ENCODE data around the gene TMCC2.
A peak's percentile ranks its signal among the peaks of the same experiment; 100 is the strongest.
"Not testable (repeated sequence)": the region's sequence is repeated elsewhere in the genome, so short reads cannot be mapped to it uniquely, and the experiment has no call there.

The TMCC2 gene, protein sequence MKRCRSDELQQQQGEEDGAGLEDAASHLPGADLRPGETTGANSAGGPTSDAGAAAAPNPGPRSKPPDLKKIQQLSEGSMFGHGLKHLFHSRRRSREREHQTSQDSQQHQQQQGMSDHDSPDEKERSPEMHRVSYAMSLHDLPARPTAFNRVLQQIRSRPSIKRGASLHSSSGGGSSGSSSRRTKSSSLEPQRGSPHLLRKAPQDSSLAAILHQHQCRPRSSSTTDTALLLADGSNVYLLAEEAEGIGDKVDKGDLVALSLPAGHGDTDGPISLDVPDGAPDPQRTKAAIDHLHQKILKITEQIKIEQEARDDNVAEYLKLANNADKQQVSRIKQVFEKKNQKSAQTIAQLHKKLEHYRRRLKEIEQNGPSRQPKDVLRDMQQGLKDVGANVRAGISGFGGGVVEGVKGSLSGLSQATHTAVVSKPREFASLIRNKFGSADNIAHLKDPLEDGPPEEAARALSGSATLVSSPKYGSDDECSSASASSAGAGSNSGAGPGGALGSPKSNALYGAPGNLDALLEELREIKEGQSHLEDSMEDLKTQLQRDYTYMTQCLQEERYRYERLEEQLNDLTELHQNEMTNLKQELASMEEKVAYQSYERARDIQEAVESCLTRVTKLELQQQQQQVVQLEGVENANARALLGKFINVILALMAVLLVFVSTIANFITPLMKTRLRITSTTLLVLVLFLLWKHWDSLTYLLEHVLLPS

DNA sequence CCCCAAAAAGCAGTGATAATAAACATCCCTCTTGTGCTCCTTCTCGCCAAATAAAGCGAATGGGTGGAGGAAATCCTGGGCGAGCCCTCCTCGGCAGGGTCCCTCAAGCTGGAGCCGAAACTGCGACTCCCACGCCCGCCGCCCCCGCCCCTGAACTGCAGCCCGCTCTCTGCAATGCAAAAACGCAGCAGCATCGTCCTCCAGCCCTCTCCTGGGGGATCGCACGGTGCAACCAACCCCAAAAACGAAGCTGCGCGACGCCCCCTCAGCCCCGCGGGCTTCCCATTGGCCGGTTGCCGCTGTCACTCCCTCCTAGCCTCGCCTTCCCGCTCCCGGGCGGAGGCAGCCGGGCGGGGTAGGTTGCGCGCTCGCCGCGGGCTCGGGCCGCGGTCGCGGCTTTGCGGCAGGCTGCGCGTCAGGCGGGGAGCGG lies at the start of gene TMCC2:
Gene TMCC2 (plus strand): TSS at position 363 of the 430 bp plus-strand sequence. CDS start 619 bp downstream, outside the sequence.
- DNase-seq (ENCODE audit: low spot score): peak; percentile 93

DNA sequence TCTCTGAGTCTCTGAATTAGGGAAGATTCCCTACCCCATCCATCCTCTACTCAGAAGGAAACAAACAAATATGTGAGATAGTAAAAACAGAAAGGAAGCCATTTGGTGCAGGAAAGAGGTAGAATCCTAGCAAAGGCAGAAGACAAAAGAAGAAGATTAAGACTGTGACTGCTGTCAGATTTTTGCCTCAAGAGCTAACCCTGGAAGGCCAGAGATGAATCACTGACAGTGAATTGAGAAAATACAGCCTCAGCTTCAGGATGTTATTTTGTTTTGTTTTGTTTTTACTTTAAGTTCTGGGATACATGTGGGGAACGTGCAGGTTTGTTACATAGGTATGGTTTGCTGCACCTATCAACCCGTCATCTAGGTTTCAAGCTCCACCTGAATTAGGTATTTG lies 47.9 kb upstream of the TMCC2 start:
- DNase-seq (ENCODE audit: low spot score): no peak

DNA sequence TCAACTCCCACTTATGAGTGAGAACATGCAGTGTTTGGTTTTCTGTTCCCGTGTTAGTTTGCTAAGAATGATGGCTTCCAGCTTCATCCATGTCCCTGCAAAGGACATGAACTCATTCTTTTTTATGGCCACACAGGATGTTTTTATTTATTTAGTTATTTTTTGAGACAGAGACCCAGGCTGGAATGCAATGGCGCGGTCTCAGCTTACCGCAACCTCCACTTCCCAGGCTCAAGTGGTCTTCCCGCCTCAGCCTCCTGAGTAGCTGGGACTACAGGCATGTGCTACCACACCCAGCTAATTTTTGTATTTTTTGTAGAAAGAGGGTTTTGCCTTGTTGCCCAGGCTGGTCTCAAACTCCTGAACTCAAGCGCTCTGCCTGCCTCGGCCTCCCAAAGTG lies 47.4 kb upstream of the TMCC2 start:
- DNase-seq (ENCODE audit: low spot score): not testable (repeated sequence)

DNA sequence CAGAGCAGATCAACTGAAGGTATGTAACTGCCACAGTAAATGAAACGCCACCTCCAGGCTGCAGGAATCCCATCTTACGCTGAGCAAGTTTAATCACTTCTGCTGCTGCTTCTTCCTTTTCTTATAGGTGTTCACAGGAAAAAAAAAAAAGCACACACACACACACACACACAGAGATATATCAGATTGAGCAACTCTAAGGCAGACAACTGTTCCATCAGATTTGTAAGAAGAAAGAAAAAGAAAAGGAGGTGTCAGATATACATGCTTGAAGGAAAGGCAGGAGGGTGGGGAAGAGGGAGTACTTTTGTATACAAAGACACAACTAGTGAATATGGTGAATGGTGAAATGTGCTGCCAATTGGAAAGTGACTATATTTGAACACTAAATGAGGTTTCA lies 44.8 kb upstream of the TMCC2 start:
- no peak for DNase-seq (ENCODE audit: low spot score)

DNA sequence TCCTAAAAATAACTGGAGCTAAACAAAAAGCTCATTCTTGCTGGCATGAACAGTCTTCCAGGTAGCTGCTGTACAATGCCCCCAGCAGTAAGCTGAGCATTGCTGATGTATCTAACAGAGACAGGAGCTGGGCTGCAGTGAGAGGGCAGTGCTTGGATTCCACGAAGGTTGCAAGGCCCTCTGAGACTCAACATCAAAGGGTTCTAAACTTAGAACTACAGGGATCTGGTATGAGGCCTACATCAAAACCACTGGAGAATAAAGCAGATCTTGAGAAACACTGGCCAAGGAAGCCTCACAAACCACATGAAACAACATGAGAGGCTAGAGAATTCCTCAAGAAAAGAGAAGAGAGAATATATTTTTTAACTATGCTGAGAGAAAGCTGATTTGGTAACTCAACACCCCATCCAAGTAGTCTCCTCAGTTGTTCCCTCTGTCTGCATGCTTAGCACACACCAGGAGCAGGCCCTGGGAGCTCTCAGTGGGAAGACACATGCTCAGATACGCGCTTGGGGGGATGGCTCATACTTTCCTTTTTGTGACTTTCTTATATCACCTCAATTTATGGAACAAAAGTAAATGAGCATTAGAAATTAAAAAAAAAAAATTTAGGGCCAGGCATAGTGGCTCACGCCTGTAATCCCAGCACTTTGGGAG lies 43.9 kb upstream of the TMCC2 start:
- DNase-seq (ENCODE audit: low spot score): no peak

DNA sequence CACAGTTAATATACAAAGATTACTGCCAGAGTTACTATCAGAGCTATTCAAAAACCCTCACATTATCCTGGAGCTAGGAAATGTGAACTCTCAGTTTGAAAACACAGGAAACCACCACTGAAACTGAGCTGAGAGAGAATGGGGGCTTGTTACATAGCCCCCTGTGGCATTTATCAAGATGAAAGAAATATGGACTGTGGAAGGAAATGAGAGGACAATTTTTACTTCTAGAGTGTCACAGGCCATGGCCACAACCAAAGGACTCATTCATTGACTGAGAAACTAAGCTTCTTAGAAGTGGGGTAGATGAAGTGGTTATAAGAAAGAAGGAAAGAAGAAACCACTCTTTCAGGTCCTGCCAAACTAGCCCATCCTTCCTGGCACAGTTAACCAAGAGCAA lies 41.6 kb upstream of the TMCC2 start:
- DNase-seq (ENCODE audit: low spot score): no peak

DNA sequence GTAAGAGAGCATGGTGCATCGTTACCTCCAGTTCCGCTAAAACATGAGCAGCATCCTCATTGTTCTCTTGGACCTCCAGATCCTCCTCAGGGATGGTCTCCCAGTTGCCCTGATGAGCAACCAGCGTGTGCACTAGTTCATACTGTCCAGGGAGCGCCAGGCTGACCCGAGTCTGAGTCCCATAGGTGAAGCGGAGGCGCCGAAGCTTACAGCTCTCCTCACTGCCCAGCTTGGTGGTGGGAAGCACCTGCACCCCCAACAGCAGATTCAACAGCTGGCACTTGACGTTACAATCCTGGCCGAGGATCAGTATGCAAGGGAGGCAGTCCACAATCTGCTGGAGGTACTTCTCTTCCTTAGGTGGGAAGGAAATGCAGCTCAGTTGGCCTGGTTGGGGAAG lies 40.3 kb upstream of the TMCC2 start:
- no peak for DNase-seq (ENCODE audit: low spot score)

DNA sequence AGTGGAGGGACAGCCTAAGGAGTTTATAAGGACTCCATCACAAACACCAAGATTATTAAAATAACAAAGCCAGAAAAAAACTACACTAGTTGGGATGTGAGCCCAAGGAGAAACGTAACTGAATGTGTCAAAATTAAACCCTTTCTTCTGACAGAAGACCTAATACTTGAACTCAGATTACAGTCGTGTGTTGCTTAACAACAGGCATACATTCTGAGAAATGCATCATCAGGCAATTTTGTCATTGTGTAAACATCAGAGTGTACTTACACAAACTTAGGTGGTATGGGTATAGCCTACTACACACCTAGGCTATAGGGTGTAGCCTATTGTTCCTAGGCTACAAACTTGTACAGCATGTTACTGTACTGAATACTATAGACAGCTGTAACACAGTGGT lies 39.6 kb upstream of the TMCC2 start:
- no peak for DNase-seq (ENCODE audit: low spot score)

DNA sequence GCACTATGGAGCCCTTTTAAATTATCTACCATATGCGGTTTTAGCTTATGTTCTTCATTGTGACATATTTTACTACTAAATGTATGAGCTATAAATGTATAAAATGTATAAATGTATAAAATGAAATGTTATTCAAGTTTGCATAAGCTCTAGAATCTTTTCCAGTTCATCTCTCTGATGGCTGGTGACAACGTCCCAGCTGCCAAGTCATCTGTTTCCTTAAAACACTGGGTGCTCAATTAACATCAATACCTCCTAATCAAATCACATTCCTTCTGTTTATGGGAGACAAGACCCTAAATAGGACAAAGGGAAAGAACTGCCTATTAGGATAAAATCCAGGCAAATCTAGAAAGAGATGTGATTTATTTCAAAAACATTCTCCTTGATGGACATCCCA lies 39.1 kb upstream of the TMCC2 start:
- no peak for DNase-seq (ENCODE audit: low spot score)

DNA sequence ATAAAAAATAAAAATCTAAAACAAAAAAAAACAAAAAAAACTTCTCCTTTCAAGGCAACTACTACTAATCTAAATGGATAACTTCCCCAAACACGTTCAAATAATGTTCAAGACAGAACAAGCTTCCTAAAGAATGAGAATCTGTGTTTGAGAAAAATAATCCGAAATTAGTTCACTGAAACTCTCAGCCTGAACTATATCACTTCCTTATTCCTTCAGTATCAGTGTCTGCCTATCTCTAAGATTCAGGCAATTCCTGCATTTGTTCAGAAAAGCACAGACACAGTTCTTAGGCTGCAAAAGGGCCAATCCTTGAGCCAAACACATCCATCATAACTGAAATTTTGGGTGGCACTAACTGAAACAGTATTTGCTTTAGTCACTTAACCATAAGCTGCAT lies 38.6 kb upstream of the TMCC2 start:
- DNase-seq (ENCODE audit: low spot score): no peak

DNA sequence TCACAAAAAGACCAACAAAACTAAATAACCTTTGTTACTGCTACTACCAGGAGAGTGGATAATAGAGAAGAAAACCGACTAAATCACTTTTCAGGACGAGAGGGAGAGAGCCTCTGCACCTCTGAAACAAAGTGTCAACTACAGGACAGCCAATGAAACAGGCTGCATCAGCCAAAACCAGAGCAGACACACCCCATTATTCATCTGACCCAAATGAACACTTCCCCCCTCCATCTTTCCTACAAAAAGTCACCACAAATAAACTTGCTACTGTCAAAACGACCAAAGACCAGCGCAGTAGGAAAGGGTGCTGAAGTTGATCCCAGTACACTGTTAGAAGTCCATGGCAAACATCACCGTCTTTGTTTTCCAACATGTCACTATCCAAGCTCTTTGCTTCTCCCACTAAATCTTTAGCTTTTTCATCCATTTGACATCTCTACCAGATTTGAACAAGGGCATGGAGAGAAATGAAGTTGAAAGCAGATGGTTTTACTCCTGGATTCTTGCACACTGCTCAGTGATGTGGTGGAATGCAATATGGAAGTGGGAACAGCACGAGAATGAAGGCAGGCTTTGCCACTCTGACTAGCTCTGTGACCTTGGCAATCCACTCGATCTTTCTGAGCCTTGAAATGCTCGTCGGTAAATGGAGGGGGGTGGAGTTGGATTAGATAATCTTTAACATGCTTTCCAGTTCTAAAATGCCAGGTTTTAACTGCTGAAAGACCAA lies 36.7 kb upstream of the TMCC2 start:
- no peak for DNase-seq (ENCODE audit: low spot score)

DNA sequence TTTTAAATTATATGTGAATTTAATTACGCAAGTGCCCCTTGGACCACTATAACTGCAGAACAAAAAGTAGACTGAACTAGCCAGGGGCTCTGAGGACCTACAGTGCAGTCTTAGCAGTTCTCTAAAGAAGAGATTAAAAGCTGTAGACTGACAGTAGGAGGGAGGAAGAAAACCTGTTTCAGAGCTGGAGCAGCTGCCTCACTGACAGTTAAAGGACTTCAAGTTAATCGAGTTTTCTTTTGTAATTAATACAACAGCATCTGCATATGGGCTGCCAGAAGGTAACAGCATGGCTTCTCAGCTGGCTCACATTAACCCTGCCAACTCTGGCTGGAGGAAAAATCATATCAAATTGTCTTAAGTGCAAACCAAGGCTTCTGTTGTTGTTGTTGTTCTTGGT lies 36.1 kb upstream of the TMCC2 start:
- DNase-seq (ENCODE audit: low spot score): no peak

DNA sequence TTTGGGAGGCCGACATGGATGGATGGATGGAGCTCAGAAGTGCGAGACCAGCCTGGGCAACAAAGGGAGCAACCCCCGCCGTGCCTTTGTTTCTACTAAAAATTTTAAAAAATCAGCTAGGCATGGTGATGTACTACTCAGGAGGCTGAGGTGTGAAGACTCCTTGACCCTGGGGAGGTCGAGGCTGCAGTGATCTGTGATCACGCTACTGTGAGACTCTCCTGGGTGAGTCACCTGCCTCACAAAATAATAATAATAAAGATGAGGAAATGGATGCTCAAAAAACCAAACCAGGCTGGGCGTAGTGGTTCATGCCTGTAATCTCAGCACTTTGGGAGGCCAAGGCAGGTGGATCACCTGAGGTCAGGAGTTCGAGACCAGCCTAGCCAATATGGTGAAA lies 35.5 kb upstream of the TMCC2 start:
- no peak for DNase-seq (ENCODE audit: low spot score)

DNA sequence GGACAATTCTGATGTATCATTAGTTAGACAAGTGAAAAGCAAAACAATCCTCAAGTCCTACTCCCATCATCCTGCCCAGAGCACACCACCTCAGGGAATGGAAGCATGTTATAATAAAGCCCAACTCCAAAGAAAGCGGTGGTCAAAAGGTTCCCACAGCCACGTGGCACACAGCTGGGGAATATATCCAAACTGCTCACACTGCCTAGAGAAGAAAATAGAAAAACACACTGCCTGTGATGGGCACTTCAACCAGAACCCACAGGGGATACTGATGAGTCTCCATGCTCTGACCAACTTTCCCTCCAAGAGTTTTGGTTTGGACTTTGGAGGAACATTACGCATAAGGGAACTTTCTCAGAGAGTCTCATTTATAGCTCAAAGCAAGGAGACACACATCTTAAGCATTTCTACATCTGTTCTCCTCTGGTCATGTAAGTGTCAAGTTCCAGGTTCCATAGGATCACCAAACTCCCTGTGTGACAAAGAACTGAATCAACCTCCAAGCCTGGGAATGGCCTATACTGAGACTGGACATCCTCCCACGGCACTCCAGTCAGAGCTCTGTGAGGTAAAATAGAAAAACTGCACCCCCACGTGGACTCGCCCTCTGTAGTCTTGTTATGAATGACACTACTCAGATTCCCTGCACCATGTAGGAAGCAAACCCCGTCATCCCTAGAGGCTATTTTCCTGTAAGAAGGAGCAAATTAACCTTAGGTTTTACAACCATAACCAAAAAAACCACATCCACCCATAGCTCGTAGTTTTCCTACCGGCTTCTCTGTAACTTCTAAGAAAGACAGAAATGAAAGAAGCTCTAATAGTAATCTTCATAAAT lies 28.4 kb upstream of the TMCC2 start:
- DNase-seq (ENCODE audit: low spot score): no peak

DNA sequence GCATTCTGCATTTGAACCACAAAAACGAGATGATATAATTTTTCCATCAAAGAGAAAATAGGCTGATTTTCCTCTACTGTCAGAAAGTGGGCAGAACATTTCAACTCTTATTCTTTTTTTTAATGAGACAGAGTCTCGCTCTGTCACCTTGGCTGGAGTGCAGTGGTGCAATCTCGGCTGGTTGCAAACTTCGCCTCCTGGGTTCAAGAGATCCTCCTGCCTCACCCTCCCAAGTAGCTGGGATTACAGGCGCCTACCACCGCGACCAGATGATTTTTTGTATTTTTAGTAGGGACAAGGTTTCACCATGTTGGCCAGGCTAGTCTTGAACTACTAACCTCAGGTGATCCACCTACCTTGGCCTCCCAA lies 27.8 kb upstream of the TMCC2 start:
- no peak for DNase-seq (ENCODE audit: low spot score)

DNA sequence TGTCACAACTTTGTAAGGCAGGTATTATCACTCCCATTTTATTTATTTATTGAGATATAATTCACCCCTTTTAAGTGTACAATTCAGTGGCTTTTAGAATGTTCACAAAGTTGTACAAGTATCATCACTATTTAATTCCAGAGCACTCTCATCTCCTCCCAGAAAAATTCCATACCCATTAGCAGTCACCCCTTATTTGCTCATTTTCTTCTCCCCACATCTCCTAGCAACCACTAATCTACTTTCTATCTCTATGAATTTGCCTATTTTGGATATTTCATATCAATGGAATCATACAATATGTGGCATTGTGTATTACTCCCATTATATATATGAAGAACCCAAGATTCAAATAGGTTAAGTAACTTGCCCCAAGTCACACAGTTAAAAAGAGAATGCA lies 23.2 kb upstream of the TMCC2 start:
- no peak for DNase-seq (ENCODE audit: low spot score)

DNA sequence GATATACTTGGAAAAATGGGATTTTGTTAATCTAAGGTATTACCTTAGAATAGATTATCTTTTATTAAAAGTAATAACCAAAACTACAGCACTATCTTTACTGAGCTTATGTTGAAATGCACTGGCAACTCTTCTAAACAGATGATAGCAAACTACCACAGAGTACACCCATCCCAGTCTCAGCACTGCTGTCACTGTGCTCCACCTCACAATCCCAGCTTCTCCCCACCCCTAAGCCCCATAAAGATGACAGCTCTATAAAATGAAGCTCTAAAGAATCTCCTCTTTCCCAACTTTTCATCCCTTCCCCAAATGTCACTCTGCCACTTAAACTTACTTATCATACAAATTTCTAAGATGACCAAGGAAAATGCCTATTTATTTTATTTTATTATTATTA lies 22.7 kb upstream of the TMCC2 start:
- DNase-seq (ENCODE audit: low spot score): no peak

DNA sequence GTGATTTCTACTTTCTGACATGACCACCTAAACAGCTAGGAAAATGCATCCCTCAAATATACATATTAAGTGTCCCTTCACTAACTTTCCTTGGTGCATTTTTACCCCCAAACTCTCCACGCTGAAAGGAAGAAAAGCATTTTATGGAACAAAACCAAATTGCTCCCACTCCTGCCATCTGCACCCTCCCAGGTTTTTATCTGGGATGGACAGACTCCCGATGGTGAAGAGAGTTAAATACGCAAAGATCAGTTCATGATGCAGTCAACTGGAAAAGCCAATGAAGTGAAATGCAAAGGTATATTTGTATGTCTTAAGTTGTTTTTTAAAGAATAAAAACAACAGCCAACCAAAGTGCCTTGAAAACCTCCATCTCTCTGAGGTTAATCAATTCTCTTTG lies 18.9 kb upstream of the TMCC2 start:
- no peak for DNase-seq (ENCODE audit: low spot score)

DNA sequence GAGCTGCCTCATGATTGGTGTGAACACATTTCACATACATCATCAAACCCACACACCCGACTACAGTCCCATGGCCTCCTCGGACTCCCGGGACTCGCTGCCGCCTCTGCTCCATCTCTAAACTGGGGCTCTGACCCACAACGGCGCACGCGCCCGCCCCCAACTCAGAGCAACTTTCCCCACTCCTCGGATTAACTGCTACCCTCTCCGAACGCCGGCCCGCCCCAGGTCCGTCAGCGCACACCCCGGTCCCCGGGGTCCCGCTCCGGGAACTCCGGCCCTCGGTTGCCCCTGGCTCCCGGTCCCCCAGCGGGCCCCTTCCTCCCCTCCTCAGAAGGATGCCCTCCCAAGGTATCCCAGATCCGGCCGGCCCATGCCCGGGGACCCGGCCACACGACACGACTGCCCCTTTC lies 17.0 kb upstream of the TMCC2 start:
- peak; percentile 40 for DNase-seq (ENCODE audit: low spot score)

DNA sequence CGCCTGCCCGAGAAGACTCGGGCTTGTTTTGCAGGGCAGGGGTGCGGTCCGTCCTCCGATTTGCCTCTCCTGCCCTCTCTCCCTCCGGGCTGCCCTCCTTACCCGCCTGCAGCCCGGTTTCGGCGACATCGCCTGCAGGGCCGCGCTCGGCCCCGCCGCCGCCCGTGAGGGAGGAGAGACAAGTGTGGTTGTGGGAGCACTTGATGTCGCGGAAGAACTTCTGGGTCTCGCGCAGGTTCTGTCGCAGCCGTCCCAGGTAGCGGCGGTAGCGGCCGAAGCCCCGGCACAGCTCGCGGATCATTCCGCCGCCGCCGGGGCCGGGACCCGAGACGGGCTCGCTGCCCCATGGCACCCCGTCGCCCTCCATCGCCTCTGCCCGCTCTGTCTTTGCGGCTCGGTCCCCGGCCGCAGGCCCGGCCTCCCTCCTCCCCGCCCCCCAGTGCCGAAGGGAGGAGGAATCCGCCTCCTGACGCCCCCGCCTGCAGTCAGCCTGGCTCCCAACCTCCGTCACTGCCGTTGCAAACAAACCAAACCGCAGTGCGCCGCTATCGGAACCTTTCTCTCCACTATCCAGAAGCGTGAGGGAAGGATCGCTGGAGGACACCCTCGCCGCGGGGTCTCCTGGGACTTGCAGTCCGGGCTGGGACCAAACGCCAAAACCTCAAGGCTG lies 16.4 kb upstream of the TMCC2 start, which contains the start of gene DSTYK:
Gene DSTYK (minus strand): TSS at position 534 of the 670 bp plus-strand sequence. CDS start 167 bp downstream, at position 367.
- DNase-seq (ENCODE audit: low spot score): peak; percentile 89
